IPS-NIHi11 (cell line): ENCODE measurements around the gene ANKRD1.
"Not testable (repeated sequence)": the region's sequence is repeated elsewhere in the genome, so short reads cannot be mapped to it uniquely, and the experiment has no call there.

ENCODE experiments used
- DNase-seq: peaks from one replicate; pipeline ENCODE4 v3.0.0; 2012; ENCODE audit warnings: mixed read lengths, low spot score

The ANKRD1 gene

DNA sequence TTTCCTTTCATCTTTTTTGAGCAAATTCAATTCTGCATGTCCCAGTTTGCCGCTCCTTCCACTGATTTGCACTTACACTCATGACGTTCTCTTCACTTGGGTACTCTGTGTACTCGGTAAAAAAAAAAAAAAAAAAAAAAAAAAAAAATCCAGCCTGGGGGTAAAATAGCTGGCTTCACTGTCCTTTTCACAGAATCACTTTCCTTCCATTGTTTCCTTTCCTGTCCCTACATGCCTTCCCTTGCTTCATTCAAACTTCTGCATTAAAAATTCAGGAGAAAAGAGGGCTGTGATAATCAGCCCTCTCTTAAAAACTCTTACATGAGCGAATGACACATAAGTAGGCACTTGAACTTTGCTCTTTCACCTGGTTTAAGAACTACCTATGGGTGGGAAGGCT, 8.7 kb downstream of the ANKRD1 start:
- DNase-seq: no peak

DNA sequence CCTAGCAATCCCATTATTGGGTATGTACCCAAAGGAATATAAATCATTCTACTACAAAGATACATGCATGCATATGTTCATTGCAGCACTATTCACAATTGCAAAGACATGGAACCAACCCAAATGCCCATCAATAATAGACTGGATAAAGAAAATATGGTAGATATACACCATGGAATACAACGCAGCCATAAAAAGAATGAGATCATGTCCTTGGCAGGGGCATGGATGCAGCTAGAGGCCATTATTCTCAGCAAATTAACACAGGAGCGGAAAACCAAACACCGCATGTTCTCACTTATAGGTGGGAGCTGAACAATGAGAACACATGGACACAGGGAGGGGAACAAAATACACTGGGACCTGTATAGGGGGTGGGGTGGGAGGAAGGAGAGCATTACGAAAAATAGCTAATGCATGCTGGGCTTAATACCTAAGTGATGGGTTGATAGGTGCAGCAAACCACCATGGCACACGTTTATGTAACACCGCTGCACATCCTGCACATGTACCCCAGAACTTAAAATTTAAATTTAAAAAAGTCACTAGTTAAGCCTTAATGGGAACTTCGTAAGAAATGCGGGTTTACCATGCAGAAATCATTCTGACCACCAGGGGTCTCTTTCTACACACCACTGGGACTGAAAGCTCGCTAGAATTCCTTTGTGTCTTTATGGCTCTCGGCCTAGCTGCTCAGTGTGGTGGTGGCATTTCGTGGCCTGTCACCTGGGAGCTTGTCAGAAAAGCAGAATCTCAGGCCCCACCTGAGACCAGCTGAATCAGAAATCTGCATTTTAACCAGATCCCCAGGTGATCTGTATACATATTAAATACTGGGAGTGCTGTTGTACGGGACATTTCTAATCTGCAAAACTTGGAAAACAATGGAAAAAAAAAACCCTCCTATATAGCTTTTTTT, 9.5 kb downstream of the ANKRD1 start:
- peak; percentile 72 for DNase-seq

DNA sequence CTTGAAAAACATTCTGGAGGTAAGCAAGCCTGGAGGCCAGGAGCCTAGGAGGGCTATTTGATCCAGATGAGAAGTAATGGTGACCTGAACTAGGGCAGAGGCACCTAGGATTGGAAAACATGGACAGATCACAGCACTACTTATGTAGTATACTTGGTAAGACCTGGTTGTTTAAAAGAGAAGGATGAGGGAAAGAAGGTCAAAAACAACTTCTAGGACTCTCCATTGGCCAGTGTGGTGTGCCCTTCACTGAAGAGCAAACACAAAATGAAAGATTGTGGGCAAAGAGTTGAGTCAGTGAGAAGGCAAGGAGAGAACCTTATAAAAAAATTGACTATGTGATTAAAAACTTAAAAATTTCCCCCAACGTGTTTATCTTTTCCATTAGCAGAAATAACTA, 14.3 kb downstream of the ANKRD1 start:
- no peak for DNase-seq

DNA sequence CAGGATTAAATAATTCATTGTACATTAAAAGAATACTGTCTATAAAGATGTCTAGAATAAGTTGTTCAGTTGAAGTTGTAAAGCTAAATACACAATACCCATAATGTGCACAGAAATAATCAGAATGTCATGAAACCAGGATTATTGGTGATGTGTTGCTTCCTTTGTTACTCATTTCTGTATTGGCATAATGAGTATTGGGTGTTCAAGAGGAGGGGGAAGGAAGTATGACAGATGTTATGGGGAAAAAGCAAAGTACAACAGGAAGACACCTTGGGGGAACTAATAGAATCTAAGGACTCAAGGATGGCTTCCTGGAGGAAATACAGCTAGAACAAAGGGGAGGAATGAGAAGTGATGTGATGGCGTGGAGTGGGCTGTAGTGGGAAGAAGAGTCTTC, 15.0 kb downstream of the ANKRD1 start:
- no peak for DNase-seq

DNA sequence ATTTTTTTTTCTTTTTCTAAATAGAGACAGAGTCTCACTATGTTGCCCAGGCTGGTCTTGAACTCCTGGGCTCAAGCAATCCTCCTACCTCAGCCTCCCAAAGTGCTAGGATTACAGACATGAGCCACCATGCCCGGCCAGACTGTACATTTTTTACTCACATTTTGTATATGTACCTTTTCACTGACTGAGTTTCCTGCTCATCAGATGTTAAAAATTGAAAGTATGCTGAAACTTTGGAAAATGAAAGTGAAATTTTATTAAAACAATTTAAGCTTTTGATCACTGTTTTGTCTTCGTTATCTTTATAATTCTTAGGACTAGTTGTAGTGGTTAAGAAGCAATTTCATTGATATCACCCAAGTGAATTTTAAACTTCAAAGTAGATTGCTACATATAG, 24.0 kb downstream of the ANKRD1 start:
- not testable (repeated sequence) for DNase-seq

DNA sequence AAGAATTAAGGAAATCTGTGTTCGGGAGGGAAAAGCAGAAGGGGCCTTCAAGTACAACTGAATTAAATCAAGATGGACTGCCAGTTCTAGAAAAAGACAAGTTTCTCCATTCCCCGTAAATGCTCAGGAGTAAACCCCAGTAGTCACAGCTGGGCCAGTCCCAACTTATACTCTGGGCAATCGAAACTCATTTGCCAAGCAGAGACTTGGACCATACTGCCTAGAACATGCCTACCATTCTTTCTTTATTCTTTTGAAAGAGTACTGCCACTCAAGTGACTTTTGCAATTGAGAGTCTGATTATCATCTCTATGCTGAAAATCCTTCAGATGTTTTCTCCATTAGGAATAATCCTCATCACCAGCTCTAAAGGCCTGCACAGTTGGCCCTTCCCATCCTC, 27.7 kb downstream of the ANKRD1 start:
- no peak for DNase-seq

DNA sequence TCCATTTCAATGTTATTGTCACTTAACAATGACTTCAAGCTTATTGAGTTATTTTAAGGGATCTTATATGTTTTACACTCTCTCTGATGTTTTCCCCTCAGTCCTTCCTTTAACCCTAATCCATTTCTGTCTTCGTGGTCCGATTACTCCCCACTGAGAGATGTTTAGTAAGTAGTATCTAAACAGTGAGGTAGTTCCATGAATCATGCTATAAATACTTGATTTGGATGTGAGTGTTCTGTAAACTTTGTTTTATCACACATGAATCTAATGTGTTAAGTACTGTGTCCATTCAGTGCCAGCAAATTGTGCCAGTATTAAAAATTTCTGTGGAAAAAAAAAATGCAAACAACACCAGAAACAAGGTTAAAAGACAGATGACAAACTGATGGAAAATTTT, 30.5 kb downstream of the ANKRD1 start:
- DNase-seq: no peak

- DNase-seq: no peak
Measured at GRCh38 chr10:90889636-90890035, 31.3 kb downstream of the ANKRD1 start.

DNA sequence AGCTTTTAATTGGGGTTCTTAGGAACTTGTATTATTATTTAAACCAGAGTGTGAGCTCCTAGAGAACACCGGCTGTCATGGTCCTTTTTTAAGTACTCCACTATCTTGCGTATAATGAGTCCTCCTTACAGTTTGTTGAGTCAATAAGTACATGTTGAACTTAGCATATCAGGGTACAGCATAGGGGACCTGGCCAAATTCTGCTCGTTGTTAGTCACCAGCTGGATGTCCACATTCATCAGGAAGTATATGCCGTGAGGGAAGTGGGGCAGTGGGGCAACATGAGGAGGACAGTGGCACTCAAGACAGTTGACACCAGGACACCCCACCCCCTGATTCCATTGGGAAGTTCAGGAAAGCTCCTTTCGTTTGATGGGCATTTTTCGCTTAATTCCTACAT, 32.5 kb downstream of the ANKRD1 start:
- no peak for DNase-seq

DNA sequence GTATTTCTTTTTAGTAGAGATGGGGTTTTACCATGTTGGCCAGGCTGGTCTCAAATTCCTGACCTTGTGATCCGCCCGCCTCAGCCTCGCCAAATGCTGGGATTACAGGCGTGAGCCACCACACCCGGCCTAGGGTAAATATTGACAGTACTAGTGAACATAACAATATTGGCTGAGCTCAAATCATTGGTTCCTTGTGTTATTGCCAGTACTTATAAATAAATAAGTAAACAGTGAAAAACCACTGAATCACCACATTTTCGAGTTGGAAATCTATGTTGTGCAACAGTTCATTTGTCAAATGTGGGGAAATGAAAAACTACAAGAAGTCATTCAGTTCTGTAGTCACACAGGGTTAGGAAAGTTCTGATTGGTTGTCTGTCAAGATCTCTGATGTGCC, 33.3 kb downstream of the ANKRD1 start:
- no peak for DNase-seq

- DNase-seq: no peak
Measured at GRCh38 chr10:90885176-90885575, 35.7 kb downstream of the ANKRD1 start.

GRCh38 chr10:90884431-90884830, 36.5 kb downstream of the ANKRD1 start:
- DNase-seq: no peak

DNA sequence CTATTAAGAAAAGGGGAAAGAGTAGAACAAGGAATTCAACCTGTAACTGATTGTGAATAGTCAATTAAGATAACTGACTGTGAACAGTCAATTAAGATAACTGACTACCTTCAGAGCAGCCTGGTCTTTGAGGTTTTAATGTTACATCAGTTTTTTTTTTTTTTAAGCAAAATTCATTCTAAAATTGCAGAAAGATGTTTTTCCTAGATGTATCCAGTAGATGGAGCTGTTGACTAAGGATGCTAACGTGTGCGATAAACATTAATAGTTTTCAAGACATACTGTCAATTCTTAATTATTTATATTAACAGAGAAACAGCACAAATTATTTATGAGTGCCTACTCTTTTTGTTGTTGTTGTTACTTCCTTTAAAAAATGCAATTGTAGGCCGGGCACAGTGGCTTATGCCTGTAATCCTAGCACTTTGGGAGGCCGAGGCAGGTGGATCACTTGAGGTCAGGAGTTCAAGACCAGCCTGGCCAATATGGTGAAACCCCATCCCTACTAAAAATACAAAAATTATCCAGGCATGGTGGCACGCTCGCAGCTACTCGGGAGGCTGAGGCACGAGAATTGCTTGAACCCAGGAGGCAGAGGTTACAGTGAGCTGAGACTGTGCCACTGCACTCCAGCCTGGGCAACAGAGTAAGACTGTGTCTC, 40.7 kb downstream of the ANKRD1 start:
- DNase-seq: peak; percentile 31

DNA sequence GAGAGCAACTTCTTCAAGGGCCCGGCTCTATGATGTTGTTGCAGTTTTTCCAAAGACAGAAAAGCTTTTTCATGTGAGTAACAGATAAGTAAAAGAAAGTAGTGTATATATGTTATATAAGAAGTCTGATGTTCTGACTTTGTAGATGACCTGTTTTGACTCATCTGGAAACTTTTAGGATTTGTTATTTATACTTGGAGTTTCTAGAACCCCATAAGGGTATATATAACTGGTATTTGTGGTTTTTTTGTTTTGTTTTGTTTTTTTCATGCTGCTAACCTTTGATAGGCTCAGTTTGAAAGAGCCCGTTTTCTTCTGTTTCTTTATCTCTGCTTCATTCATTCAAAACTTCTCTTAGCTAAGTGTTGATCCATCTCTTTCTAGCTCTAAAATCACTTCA, 41.8 kb downstream of the ANKRD1 start:
- DNase-seq: no peak

GRCh38 chr10:90872648-90873020, 48.3 kb downstream of the ANKRD1 start:
- DNase-seq: no peak

- DNase-seq: peak; percentile 94
Measured at GRCh38 chr10:90871766-90872647, 48.9 kb downstream of the ANKRD1 start, which contains the start of gene RPP30. Gene RPP30, plus strand, starts transcription at chr10:90871974. Its CDS starts 13 bp downstream, at chr10:90871987.

GRCh38 chr10:90871279-90871765, 49.6 kb downstream of the ANKRD1 start:
- peak; percentile 87 for DNase-seq

GRCh38 chr10:90866050-90866598, 54.8 kb downstream of the ANKRD1 start:
- DNase-seq: no peak

DNA sequence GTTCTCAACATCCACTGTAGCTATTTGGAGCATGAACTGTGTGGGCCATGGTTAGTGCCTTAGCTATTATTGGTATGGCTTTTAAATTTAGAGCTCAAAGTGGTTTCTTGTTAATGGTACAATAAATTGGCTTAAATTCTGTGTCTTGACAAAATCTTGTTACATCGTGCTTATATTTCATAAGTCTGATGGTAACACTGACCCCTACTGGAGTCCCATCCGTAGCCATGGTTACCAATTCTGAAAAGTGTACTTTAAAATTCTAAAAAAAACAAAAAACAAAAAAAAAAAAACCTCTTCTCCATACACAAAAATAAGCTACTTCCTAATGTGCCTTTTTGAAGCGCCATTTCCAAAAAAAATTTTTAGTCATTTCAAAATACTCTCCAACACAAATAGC, 55.5 kb downstream of the ANKRD1 start:
- no peak for DNase-seq

GRCh38 chr10:90862908-90863514, 57.9 kb downstream of the ANKRD1 start:
- DNase-seq: peak; percentile 11
